NOMO-1 (cell line): ENCODE data around the gene ERO1B.
A peak's percentile ranks its signal among the peaks of the same experiment; 100 is the strongest.
"Not testable (repeated sequence)": the region's sequence is repeated elsewhere in the genome, so short reads cannot be mapped to it uniquely, and the experiment has no call there.

Experiments
- DNase-seq, 2 experiments: peaks; one replicate each; lab custom pipeline; 2025; ENCODE audit not compliant: unreplicated experiment in 2 of 2; lab: John Stamatoyannopoulos, UW

ERO1B gene

GRCh38 chr1:236281654-236282424 lies at the start of gene ERO1B:
Gene ERO1B, minus strand, starts transcription at chr1:236281958. Its CDS starts 175 bp downstream, at chr1:236281783.
- DNase-seq: peak; percentile 93 to 94

DNA sequence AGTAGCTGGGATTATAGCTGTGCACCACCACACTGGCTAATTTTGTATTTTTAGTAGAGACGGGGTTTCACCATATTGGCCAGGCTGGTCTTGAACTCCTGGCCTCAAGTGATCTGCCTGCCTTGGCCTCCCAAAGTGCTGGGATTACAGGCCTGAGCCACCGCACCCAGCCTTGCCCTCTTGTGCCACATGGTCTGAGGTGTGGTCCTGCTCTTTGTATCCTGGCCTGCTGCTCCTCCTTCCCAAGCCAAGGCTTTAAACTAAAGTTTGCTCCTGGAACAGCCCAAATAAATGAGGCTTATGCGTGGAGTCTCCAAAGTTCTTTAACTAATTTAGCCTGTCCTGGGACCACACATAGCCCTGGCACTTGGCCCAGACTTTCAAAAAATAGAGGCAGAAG lies 49.7 kb upstream of the ERO1B start:
- not testable (repeated sequence) for DNase-seq

GRCh38 chr1:236326432-236326831 lies 44.7 kb upstream of the ERO1B start:
- no peak for DNase-seq

GRCh38 chr1:236325567-236325966 lies 43.8 kb upstream of the ERO1B start:
- no peak for DNase-seq

DNA sequence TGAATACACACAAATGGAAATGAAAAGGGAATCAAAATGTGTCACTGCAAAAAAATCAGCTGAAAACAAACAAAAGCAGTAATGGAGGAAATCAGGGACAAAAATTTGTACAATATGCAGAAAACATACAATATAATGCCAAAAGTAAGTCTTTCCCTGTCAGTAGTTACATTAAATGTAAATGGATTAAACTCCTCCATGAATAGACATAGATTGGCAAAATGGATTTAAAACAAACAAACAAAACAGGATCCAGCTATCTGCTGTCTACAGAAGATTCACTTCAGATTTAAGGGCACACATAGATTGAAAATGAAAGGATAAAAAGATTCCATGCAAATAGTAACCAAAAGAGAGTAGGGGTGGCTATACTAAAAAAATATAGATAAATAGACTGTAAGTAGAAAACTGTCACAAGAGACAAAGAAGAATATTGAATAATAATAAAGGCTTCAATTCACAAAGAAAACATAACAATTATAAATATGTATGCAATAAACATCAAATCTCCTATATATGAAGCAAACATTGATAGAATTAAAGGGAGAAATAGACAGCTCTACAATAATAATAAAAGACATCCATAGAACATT lies 42.2 kb upstream of the ERO1B start:
- no peak for DNase-seq

DNA sequence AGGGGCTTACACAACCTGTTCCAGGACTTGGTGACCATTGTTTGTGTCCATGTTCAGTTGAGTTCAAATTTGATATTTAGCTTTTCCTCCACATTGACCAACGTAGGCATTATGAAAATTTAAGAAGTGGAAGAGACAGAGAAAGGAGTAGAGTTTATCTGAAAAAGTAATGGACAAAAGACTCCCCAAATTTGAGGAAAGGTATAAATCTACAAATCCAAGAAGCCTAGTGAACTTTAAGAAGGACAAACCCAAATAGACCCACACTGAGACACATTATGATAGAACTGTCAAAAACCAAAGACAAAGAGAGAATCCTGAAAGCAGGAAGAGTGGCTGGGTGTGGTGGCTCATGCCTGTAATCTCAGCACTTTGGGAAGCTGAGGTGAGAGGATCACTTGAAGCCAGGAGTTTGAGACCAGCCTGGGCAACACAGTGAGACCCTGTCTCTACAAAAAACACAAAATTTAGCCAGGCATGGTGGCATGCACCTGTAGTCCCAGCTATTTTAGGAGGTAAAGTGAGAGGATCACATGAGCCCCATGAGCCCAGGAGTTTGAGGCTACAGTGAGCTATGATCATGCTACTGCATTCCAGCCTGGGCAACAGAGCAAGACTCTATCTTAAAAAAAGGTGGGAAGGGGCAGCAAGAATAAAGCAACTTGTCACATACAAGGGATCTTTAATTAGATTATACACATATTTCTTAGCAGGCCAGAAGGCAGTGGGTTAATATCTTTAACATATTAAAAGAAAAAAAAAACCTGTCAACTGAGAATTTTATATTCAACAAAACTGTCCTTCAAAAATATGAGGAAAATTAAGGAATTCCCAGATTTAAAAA lies 41.0 kb upstream of the ERO1B start:
- no peak for DNase-seq

GRCh38 chr1:236321101-236321500 lies 39.3 kb upstream of the ERO1B start:
- DNase-seq: no peak

GRCh38 chr1:236320671-236321070 lies 38.9 kb upstream of the ERO1B start:
- DNase-seq: no peak

- DNase-seq: no peak
Measured at GRCh38 chr1:236320214-236320613, 38.5 kb upstream of the ERO1B start.

DNA sequence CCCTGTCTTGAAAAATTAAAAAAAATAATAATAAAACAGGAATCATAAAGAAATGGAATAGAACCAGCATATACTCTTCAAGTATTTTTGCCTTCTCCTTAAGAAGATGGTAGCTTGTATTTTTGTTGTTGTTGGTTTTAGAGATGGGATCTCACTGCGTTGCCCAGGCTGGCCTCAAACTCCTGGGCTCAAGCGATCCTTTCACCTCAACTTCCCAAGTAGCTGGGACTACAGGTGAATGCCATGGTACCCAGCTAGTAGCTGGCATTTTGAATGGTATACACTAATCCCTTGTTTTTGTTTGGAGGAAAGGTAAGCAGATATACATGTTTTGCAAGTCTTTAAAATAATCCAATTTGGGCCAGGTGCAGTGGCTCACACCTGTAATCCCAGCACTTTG lies 34.7 kb upstream of the ERO1B start:
- no peak for DNase-seq

DNA sequence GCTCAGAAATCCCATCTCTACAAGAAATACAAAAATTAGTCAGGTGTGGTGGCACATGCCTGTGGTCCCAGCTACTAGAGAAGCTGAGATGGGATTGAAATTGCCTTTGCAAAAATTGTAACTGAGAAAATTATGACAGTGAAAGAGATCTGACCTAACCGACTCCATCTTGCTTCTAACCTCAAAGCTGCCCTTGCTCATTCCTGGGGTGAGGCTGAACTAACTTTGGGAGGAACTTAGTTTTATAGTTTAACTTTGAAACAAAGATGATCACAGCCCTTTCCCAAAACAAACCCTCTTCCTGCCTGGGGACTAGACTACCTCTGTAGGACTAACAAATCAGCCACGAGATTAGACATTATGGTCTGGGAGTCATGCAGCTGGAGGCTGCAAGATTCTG lies 33.8 kb upstream of the ERO1B start:
- DNase-seq: no peak

- DNase-seq: no peak
Measured at GRCh38 chr1:236315092-236315491, 33.3 kb upstream of the ERO1B start.

- not testable (repeated sequence) for DNase-seq
Measured at GRCh38 chr1:236314050-236314449, 32.3 kb upstream of the ERO1B start.

GRCh38 chr1:236313427-236313826 lies 31.7 kb upstream of the ERO1B start:
- DNase-seq: no peak

DNA sequence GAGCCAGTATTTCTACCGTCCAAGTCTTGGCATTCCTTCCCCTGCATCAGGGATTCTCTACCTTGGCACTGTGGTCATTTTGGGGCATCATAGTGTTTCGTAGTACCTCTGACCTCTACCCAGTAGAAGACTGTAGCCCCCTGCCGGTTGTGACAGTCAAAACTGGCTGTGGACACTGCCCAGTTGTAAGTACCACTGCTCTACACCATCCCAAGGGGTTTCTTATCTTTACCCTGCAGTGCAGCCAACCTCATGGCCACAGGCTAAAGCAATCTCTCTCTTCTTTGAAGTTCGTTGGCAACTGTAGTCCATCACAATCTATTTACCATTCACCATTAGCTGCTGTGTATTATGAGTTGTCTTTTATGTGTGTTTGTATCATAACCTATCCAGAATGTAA lies 29.3 kb upstream of the ERO1B start:
- no peak for DNase-seq

- no peak for DNase-seq
Measured at GRCh38 chr1:236308827-236309226, 27.1 kb upstream of the ERO1B start.

GRCh38 chr1:236307435-236307834 lies 25.7 kb upstream of the ERO1B start:
- no peak for DNase-seq

GRCh38 chr1:236304682-236305081 lies 22.9 kb upstream of the ERO1B start:
- no peak for DNase-seq

- DNase-seq: no peak
Measured at GRCh38 chr1:236303675-236304074, 21.9 kb upstream of the ERO1B start.

DNA sequence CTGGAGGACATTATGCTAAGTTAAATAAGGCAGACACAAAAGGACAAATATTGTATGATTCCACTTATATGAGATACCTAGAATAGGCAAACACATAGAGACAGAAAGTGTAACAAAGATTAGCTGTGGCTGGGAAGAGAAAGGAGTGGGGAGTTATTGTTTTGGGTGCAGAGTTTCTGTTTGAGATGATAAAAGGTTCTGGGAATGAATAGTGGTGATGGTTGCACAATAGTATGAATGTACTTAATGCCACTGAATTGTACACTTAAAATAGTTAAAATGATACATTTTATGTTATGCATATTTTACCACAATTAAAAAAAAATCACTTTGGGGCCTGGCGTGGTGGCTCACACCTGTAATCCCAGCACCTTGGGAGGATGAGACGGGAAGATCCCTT lies 21.2 kb upstream of the ERO1B start:
- DNase-seq: no peak

- DNase-seq: no peak
Measured at GRCh38 chr1:236301958-236302335, 20.2 kb upstream of the ERO1B start.
